ENCODE measurements around the gene FANK1. TPM values are rescaled to one million over a fixed set of nuclear protein-coding genes. Genes with fewer than 3 reads are reported as not detected.
"Not testable (repeated sequence)": the region's sequence is repeated elsewhere in the genome, so short reads cannot be mapped to it uniquely, and the experiment has no call there.

The FANK1 gene
- total RNA-seq, 2 experiments from 2014 or later, result not detected

DNA sequence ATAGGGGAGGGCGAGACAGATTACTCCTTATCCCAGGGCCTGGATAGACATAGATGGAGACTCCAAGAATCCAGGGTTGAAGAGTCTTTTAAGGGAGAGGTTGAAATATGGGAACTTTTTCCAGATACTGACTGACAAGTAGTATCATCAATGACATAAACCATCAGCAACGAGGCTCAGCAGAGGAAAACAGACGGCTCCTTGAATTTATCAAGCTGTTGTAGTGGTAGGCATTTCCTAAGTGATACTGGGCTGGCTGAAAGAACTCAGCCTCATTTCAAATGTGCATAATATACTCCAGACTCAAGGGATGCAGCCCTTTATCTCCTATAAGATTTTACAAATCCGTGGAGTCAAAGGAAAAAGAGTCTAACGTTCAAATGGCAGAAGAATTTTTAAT is 150.5 kb downstream of the FANK1 start:
- Histone ChIP-seq H4K20me1 (ENCODE audit: insufficient read depth, low read length) (no peaks in the 10 kb centered on the region), H3K27ac (ENCODE audit: low read depth, low read length, poor library complexity, severe bottlenecking) (no peak overlapping the region), H3K9me3 (ENCODE audit: low read length) (no peaks in the 10 kb centered on the region), H3K9me2 (ENCODE audit: insufficient read depth, low read length) (no peaks in the 10 kb centered on the region), H3K4me2 (ENCODE audit: low read length) (no peak overlapping the region), H2AFZ (ENCODE audit: low read length) (no peak overlapping the region), H3K36me3 (ENCODE audit: insufficient read depth, low read length) (no peaks in the 10 kb centered on the region), H3K4me3 (ENCODE audit: low read depth, low read length, poor library complexity, severe bottlenecking) (no peak overlapping the region), H3K4me1 (ENCODE audit: insufficient read depth, low read length, poor library complexity, severe bottlenecking) (peaks cover 3% of the 10 kb centered on the region), H3K79me2 (ENCODE audit: insufficient read depth, low read depth, low read length) (no peaks in the 10 kb centered on the region)
- POLR2A ChIA-PET, result no interaction called here
- CTCF ChIA-PET (ENCODE audit: unreplicated experiment), result no interaction called here
- BruUV-seq (replicated peaks), result no TSS peak
- no peak for DNase-seq (ENCODE audit: low spot score)
- no peak for TF ChIP-seq EZH2phosphoT487 (IDR thresholded peaks at IDR 0.05; ENCODE audit: borderline replicate concordance, low read depth, low read length)
- TF ChIP-seq, protein P1, sequence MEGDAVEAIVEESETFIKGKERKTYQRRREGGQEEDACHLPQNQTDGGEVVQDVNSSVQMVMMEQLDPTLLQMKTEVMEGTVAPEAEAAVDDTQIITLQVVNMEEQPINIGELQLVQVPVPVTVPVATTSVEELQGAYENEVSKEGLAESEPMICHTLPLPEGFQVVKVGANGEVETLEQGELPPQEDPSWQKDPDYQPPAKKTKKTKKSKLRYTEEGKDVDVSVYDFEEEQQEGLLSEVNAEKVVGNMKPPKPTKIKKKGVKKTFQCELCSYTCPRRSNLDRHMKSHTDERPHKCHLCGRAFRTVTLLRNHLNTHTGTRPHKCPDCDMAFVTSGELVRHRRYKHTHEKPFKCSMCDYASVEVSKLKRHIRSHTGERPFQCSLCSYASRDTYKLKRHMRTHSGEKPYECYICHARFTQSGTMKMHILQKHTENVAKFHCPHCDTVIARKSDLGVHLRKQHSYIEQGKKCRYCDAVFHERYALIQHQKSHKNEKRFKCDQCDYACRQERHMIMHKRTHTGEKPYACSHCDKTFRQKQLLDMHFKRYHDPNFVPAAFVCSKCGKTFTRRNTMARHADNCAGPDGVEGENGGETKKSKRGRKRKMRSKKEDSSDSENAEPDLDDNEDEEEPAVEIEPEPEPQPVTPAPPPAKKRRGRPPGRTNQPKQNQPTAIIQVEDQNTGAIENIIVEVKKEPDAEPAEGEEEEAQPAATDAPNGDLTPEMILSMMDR (conservative IDR thresholded peaks at IDR 0.05; ENCODE audit: low read length), result no peak
- intact Hi-C loops (cut with micrococcal nuclease; ENCODE audit: unreplicated experiment), result no loop called here

DNA sequence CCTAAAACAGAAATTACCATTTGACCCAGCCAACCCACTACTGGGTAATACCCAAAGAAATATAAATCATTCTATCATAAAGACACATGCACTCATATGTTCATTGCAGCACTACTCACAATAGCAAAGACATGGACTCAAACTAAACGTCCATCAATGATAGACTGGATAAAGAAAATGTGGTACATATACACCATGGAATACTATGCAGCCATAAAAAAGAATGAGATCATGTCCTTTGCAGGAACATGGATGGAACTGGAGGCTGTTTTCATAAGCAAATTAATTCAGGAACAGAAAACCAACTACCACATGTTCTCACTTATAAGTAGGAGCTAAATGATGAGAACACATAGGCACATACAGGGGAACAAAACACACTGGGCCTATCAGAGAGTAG is 151.4 kb downstream of the FANK1 start:
- H3K4me2 ChIP-seq (ENCODE audit: low read length); POLR2A ChIA-PET; CTCF ChIA-PET (ENCODE audit: unreplicated experiment); H3K4me3 ChIP-seq (ENCODE audit: low read depth, low read length, poor library complexity, severe bottlenecking); DNase-seq (ENCODE audit: low spot score); H3K9me3 ChIP-seq (ENCODE audit: low read length); H3K9me2 ChIP-seq (ENCODE audit: insufficient read depth, low read length); H3K27ac ChIP-seq (ENCODE audit: low read depth, low read length, poor library complexity, severe bottlenecking); intact Hi-C loops (cut with micrococcal nuclease; ENCODE audit: unreplicated experiment); H3K4me1 ChIP-seq (ENCODE audit: insufficient read depth, low read length, poor library complexity, severe bottlenecking); H3K36me3 ChIP-seq (ENCODE audit: insufficient read depth, low read length); BruUV-seq (replicated peaks); H3K79me2 ChIP-seq (ENCODE audit: insufficient read depth, low read depth, low read length); H2AFZ ChIP-seq (ENCODE audit: low read length); H4K20me1 ChIP-seq (ENCODE audit: insufficient read depth, low read length): not testable (repeated sequence)

DNA sequence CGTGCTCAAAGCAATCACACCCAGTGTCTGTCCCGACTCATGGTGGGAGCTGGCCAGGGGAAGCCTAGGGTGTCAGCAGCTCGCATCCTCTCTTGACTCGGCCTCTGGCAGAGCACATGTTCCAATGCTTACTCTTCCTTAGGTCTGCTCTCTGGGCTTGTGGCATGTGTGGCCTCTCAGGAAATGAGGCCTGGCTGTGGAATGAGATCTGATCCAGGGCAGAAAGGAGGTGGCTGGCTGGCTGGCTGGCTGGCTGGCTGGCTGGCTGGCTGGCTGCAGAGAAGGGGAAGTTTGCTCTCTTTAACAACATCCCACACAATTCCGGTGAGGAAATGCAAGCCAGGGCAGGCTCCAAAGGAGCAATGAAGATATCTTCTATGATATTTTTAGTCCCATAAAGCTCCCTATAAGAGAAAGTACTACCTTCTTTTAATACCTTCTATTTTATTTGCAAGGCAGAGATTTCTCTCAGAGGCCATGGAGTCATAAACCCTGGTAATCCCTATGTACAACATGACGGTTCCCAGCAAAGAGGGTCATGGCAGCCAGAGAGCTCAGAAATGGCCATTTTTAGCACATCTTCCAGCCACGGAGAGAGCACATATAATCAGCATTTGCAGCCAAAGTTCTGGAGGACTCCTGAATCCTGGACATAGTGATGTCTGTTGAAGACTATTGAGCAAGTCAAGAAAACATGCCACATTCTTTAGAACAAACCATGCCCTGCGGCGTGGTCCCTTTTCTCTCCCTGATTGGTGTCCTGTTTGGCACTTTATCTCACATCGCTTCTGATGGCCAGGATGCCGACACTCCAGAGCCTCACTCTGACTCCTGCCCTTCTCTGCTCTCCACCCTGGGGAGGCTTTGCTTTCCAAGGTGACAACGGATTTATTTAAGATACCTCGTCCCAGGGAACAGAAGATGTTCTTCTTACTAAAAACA is 153.7 kb downstream of the FANK1 start:
- ChIA-PET CTCF (ENCODE audit: unreplicated experiment) (interaction anchor here (0.7 kb wide), 1 partner anchor 8 kb away, joined by 4 read pairs; no protein-coding TSS in a partner anchor), POLR2A (interaction anchor here (0.7 kb wide), 1 partner anchor 153 kb away, joined by 3 read pairs; no protein-coding TSS in a partner anchor)
- H3K9me2 ChIP-seq (ENCODE audit: insufficient read depth, low read length), result no peaks in the 10 kb centered on the region
- H4K20me1 ChIP-seq (ENCODE audit: insufficient read depth, low read length), result no peaks in the 10 kb centered on the region
- no peak overlapping the region for H3K4me3 ChIP-seq (ENCODE audit: low read depth, low read length, poor library complexity, severe bottlenecking)
- no peak overlapping the region for H2AFZ ChIP-seq (ENCODE audit: low read length)
- H3K4me1 ChIP-seq (ENCODE audit: insufficient read depth, low read length, poor library complexity, severe bottlenecking), result no peaks in the 10 kb centered on the region
- no peaks in the 10 kb centered on the region for H3K36me3 ChIP-seq (ENCODE audit: insufficient read depth, low read length)
- intact Hi-C loops (cut with micrococcal nuclease; ENCODE audit: unreplicated experiment), result no loop called here
- no peak for DNase-seq (ENCODE audit: low spot score)
- no peak overlapping the region for H3K4me2 ChIP-seq (ENCODE audit: low read length)
- no peaks in the 10 kb centered on the region for H3K9me3 ChIP-seq (ENCODE audit: low read length)
- H3K79me2 ChIP-seq (ENCODE audit: insufficient read depth, low read depth, low read length), result no peaks in the 10 kb centered on the region
- no TSS peak for BruUV-seq (replicated peaks)
- no peak for TF ChIP-seq EZH2phosphoT487 (IDR thresholded peaks at IDR 0.05; ENCODE audit: borderline replicate concordance, low read depth, low read length)
- TF ChIP-seq, protein P1 (conservative IDR thresholded peaks at IDR 0.05; ENCODE audit: low read length), result no peak
- H3K27ac ChIP-seq (ENCODE audit: low read depth, low read length, poor library complexity, severe bottlenecking), result no peak overlapping the region
